NCI-H2171 treated with DMSO at 0.1 percent for 48 hours (cell line): ENCODE data around the gene NPIPB5.
"Not testable (repeated sequence)": the region's sequence is repeated elsewhere in the genome, so short reads cannot be mapped to it uniquely, and the experiment has no call there.

Experiments used
- DNase-seq: peaks from one replicate; lab custom pipeline; 2025; lab: John Stamatoyannopoulos, UW

NPIPB5 gene

DNA sequence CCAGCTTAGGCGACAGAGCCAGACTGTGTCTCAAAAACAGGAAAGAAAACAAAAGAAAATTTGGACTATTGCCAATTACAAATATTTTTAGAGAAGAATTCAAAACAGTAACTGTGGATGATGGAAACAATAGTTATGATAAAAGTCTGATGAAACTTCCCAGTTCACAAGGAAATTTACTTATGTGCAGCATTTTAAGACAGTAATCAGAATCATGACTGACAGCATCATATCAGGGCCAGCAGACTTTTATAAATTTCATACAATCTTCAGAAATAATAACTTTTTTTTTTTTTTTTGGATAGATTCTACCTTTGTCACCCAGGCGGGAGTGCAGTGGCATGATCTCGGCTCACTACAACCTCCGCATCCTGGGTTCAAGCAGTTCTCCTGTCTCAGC, at the start of gene NPIPB5:
NPIPB5 (plus strand) TSS at position 301 of the 400 bp plus-strand sequence. CDS start 2,911 bp downstream, outside the sequence.
- not testable (repeated sequence) for DNase-seq

DNA sequence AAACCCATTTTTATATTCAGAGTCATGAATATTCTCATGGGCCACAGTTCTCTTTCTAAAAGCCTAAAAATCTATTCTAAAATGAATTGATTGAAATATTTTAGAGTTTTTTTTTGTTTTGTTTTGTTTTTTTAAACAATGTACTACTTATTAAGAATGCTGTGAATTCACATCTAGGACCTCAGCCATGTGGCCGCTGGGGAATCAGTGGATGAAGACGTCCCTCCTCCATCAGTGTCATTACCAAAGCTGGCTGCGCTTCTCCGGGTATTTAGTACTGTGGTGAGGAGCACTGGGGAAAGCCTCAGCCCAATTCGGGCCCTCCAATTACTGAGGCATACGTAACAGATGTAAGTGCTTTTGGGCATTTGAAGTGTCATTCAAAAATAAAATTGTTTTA, 41.8 kb upstream of the NPIPB5 start:
- not testable (repeated sequence) for DNase-seq

DNA sequence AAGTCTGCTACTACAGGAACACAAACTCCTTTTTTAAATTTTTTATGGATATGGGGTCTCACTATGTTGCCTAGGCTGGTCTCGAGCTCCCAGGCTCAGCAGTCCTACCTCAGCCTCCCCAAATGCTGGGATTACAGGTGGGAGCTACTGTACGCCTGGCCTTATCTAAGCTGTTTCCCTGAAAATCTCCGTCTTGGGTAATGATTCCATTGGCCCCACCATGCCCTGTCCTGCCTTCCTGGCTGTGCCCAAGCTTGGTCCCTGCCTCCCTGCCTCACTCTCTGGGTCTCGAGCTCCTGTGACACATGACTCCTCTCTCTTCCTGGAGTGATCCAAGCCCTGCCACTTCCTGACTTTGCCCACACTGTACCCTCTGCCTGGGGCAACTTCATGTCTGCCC, 27.3 kb downstream of the NPIPB5 start:
- DNase-seq: not testable (repeated sequence)

DNA sequence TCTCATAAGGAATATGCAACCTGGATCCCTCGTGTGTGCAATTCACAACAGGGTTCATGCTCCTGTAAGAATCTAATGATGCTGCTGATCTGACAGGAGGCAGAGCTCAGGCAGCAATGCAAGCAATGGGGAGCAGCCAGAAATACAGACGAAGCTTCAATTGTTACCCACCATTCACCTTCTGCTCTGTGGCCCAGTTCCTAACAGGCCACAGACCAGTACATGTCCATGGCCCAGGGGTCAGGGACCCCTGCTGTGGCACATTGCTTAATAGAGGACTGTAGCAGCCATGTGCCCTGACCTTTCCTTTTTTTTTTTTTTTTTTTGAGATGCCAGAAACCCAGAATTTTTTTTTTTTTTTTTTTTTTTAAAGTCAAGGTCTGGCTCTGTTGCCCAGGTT, 34.1 kb downstream of the NPIPB5 start:
- not testable (repeated sequence) for DNase-seq

DNA sequence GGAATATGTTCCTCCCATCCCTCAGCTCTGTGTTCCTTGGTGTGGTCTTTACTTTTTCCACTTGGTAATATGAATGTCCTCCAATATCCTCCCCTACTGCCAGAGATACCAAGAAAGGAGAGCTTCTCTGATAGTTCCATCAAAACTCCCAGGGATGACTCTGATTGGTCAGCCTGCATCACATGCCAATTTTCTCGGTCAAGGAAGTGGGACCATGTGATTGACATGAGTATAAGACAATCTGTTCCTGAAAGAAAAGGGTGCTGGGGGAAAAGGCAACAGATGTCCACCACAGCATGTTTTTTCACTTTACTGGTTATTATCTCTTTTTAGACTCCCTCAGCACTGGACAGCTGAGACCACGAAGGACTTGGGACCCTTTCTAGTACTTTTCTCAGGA, 35.9 kb downstream of the NPIPB5 start:
- DNase-seq: not testable (repeated sequence)

DNA sequence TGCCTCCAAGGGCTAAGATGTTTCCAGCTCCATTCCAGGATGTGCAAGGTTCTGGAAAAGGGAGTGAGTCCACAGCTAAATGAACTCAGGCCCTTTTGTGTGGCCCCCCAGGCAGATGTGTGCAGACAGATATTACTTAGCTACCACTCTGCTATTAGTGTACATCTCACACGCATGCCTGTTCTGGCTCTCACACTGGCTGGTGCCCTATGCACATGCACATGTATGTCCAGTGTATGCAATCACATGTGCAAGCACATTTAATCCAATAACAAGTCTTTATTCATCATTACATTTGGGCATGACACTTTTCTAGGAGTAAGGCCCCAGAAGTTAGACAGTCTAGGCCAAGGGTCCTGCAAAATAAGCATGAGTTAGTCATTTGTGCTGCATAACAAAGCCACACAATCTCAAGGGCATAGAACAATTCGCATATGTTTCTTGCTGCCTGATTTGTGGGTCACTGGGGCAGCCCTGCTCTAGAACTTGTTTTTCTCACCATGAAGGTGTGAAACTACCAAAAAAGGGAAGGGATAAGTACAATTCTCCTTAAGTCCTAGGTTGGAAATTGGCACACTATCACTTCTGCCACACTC, 36.6 kb downstream of the NPIPB5 start:
- DNase-seq: not testable (repeated sequence)

DNA sequence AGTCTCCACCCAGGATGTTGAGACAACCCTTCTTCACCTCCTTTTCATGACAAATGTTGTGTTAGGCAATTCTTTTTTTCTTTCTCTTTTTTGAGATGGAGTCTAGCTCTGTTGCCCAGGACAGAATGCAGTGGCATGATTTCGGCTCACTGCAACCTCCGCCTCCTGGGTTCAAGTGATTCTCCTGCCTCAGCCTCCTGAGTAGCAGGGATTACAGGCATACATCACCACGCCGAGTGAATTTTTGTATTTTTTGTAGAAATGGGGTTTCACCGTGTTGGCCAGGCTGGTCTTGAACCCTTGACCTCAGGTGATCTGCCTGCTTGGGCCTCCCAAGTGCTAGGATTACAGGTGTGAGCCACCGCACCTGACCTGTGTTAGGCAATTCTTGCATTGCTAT, 39.2 kb downstream of the NPIPB5 start:
- DNase-seq: not testable (repeated sequence)

DNA sequence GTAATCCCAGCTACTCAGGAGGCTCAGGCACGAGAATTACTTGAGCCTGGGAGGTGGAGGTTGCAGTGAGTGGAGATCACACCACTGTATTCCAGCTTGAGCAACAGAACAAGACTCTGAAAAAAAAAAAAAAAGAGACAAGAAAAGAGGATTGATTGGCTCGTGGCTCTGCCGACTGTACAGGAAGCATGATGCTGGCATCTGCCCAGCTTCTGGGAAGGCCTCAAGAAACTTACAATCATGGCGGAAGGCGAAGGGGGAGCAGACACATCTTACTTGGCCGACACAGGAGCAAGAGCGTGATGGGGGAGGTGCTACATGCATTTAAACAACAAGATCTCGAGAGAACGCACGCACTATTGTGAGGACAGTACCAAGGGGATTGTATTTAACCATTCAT, 40.5 kb downstream of the NPIPB5 start:
- not testable (repeated sequence) for DNase-seq

DNA sequence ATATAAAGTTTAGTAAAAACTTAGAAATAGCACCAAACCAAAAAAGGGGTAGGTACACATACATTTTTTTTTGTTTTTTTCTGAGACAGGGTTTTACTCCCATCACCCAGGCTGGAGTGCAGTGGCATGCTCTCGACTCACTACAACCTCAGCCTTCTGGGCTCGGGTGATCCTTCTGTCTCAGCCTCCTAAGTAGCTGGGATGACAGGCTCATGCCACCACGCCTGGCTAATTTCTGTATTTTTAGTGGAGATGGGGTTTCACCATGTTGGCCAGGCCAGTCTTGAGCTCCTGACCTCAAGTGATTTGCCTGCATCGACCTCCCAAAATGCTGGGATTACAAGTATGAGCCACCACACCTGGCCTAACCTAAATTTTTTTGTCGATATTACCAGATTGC, 41.0 kb downstream of the NPIPB5 start:
- not testable (repeated sequence) for DNase-seq

DNA sequence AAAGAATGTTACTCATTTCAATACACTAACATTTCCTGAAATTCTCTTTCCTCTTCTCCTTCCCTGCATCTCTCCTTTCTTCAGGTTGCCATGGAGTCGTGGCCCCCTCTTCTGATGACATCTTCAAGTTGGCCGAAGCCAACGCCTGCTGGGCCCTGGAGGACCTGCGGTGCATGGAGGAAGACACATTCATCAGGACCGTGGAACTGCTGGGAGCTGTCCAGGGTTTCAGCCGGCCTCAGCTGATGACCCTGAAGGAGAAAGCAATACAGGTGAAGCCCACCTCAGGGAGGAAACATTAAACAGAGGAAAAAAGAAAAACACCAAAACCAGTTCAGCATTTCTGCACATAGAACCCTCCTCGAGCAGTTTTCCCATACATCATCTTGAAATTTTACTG, 46.1 kb downstream of the NPIPB5 start:
- not testable (repeated sequence) for DNase-seq
